Measurements from ENCODE around the gene BORCS6.

Gene BORCS6

DNA sequence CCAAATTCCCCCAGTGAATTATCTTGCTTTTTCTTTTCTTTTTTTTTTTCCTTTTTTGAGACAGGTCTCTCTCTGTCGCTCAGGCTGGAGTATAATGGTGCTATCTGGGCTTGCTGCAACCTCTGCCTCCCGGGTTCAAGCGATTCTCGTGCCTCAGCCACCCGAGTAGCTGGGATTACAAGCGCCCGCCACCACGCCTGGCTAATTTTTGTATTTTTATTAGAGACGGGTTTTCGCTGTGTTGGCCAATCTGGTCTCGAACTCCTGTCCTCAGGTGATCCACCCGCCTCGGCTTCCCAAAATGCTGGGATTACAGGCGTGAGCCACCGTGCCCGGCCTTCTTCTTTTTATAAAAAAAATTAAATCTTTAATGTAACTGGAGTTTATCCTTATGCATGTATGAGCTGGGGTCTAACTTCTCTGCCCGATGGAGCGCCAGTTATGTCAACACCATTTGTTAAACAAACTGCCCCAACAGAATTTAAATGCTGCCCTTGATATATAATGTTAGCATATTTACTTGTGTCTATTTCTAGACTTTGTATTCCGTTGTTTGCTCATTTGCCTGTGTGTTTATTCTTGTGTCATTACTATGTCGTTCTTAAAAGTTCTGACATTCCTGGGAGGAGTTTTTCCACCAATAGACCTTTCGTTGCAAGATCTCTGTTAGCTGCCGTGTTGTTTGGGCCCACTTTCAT is 20.9 kb upstream of the BORCS6 start:
- peak; percentile 7 for DNase-seq

DNA sequence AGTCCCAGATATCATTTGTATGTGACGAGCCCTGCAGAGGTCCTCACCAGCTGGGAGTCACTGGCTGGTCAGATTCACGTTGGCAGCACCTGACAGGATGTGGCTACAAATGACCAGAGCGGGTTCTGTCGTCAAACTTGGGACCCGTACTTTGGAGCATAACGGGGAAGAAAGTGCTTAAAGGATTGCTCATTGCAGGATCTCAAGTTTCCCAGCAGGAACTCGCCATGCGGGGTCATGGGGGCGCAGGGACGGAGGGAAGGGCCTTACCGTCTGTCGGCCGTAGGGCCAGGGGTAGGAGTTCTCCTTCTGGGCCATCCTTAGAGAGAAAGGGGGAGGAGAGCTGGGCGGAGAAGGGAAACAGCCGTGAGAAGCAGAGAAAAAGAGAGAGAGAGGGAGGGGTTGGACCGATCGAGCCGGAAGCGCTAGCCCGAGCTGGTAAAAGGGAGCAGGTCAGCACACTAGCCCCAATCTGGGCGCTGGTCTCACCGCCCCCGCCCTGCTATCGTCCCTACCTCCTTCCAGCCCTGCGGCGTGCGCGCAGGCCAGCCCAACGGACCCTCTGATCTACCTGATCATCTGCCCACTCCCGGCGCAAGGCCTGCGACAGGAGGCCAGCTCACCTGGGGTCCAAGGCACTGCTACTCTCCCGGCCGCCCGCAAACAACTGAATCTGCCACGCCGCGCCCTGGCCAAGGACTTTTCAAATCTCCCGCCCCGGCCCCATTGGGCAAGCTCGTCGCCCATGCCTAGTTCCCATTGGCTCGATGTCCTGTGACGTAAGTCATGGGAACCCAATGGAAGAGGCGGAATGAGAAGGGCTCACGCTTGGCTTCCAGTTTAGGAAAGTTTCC is 20.2 kb upstream of the BORCS6 start, which contains the start of gene AURKB:
Gene AURKB (minus strand): TSS at position 669 of the 854 bp plus-strand sequence. CDS start 351 bp downstream, at position 318.
- DNase-seq, result peak; percentile 97

DNA sequence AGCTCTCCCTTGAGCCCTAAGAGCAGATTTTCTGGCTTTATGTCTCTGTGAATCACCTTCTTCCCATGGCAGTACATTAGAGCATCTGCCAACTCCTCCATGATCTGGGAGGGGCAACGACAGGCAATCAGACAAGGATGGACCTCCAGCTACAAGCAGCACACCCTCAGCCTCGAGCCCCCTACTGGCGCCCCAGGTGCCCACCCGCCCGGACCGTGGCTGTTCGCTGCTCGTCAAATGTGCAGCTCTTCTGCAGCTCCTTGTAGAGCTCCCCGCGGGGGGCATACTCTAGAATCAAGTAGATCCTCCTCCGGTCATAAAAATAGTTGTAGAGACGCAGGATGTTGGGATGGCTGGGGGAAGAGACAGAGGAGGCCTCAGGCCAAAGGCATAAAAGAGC is 16.6 kb upstream of the BORCS6 start:
- no peak for DNase-seq

DNA sequence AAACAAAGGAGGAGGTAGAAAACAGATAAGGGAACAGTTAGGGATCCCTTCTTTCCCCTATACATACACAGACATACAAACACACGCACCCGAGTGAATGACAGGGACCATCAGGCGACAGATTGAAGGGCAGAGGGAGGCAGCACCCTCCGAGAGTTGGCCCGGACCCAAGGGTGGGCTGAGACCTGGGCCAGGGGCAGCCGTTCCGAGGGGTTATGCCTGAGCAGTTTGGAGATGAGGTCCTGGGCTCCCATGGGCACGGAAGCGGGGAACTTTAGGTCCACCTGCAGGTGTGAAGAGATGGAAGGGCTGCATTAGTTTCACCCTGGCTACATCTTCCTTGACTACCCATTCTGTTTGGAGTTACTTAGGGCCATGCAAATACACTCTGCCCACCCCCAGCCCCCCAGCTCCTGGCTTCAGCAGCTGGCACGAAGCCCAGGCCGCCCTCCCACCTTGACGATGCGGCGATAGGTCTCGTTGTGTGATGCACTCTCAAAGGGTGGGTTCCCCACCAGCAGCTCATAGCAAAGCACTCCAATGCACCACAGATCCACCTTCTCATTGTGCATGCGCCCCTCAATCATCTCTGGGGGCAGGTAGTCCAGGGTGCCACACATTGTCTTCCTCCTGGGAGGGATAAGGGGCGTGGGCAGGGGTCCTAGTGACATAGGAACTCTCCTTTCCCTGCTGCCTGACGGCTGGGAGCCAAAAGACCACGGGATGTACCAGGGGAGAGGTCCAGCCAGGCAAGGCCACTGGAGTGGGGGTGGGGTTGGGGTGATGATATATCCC is 15.0 kb upstream of the BORCS6 start:
- no peak for DNase-seq

DNA sequence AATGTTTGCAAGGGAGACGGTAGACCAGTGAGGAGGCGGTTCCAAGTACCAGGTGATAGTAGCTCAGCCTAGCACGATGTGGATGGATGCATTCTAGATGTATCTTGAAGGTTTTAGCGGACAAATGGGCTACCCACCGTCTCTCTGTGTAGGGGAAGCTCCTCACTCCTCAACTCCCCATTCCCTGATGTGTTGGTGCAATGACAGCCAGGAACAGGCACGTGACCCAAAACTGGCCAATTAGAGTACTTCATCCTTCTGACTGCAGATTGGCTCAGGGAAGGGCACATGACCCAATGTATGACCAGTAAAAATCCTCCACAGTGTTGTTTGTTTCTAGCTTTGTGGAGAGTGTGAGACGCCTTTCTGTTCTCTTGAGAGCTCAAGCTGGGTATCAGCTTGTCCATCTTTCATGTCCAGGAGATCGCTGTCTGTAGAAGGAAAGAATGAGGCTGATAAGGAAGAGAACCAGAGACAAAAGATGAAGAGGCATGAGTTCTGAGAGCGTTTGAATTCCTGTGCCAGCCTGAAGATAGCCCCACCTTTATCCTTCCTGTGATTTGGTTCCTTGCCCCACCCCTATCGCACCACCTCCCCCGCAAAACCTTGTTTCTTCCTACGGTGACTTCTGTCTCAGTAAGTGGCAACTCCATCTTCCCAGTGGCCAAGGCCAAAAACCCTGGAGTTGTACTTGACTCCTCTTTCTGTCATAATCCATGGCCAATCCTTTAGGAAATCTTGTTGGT is 2.3 kb upstream of the BORCS6 start:
- peak; percentile 89 for DNase-seq

DNA sequence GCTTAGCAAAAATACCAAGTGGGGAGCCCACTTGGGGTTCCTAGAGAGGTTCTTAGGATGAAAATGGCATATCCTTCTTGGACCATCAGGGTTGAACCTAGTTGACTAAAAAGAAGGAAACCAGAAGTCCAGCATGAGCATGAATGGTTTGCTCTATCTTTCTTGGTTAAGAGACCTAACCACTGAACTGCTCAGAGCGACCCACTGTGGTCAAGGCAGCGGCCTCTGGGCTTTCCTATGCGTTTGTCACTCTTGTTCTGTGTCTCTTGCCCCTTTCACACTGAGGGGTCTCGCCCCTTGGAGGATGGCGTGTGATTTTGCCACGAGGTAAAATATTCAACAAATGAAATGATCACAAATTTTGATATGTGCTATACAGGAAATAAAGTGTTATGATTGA is 526 bp upstream of the BORCS6 start:
- DNase-seq, result no peak

DNA sequence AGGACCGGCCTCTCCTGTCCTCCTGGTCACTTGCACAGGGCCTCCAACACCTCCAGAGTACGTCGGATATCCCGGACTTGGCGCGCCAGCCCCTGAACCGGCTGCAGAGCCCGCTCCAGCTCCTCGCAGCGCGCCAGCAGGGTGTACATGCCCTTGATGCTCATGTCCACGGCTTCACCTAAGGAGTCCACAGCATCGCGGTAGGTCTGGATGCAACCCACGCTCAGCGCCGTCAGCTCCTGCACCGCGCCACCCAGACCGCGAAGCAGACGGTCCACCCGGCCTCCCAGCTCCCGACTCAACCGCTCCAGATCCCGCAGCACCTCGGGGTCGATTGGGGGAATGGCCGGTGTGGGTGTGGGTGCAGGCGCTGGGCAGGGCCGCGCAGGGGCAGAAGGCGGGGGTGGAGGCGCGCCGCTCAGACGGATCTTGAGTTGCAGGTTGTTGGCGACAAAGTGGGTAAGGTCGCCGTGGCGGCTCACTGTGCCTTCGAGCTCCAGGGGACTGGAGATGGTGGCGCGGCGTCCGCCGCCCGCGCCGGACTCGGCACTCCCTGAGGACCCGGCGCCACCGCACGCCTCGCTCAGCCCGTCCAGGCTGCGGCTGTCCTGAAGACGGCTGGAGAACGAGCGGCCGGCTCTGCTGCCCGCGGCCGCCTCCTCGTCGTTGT is 804 bp downstream of the BORCS6 start:
- DNase-seq, result peak; percentile 1

DNA sequence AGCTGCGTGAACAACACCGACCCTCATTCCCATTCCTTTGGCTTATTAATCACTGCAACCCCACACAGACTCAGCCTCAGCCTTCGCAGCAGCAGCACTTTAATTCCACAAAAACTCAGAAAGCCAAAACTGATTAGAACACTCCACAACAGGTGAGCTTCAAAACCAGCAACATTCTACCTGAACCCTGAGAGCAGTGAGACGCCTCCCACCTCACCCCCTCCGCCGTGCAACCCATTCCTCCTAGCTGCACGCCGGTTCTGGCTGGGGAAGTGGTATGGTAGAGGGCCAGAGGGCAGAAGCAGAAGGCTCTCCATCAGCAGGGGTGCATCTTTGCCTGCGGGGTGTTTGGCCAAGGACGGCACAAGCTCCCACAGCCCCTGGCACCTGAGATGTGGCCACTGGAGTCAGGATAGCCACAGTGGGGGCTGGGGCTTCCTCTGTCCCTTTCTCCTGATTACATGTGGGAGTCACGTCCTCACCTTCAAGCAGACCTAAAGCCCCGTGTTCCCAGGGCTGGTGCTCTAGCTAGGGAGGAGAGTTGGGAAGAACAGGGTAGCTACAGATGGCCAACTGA is 1.6 kb downstream of the BORCS6 start:
- no peak for DNase-seq

DNA sequence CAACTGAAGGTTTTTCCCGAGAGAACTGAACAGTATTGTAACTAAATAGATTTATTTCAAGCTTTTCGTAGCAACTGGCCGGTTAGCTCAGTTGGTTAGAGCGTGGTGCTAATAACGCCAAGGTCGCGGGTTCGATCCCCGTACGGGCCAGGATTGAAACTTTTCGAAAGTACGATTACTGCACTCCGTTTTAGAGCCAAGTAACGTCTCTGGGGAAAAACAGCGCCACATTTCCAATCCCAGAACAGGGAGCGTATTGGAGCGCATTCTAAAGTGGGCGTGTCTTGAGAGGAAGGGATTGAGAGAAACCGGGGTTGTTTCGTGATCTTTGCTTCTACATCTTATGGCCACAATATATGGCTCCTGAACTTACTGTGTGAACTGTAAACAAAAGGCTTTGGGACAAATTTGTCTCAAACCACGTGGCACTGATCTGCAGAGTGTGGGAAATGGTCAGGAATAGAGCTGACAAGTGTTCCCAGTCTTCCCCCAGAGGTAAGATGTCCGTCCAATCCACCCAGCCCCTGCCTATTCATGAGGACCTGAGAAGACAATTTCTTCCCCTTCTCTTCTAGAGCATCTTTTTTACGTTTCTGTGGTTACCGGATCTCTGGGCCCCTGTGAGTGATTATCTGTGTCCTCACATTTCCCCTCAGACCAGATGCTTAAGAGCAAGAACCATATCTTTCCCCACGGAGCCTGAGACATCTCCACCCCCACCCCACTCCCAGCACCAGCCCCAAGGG is 2.3 kb downstream of the BORCS6 start:
- peak; percentile 98 for DNase-seq

DNA sequence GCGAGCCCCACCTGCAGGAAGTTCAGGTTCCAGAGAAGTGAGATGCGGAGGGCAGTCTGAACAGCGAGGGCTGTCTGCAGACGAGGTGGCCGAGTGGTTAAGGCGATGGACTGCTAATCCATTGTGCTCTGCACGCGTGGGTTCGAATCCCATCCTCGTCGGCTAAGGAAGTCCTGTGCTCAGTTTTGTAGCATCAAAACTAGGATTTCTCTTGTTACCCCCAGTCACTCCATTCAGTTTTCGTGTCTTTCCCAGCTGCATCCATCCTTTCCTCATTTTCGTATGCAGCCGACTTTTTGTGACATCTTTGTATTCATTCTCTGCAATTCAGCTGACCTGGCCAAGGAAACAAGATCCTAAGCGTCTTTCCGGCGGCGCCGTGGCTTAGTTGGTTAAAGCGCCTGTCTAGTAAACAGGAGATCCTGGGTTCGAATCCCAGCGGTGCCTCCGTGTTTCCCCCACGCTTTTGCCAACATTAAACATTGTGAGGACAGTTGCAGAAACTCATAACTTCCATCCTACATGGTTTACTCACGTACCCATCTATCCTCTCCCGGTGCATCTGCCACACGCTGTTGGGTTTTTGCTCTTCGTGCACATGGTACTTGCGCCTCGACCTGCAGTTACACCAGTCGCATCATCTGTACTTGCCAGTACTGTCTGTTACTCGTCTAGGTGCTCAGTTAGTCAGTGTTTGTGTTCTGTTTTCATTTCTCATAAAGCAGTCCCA is 3.0 kb downstream of the BORCS6 start:
- peak; percentile 89 for DNase-seq

DNA sequence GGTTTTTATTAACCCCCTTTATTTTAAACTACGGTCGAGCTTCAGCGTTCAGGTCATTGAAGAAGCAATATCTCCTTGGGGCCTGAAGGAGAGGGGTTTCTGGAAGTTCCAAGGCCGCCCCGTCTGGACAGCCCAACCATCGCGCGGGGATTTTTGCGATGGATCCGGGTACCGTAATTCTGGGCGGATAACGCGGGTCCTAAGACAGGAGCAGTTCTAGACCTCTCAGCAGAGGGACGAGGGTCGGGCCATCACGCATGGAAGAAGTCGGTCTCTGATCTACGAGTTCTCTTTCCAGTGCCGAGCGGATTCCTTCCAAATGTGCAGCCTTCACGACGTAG is 3.6 kb downstream of the BORCS6 start:
- DNase-seq, result no peak

DNA sequence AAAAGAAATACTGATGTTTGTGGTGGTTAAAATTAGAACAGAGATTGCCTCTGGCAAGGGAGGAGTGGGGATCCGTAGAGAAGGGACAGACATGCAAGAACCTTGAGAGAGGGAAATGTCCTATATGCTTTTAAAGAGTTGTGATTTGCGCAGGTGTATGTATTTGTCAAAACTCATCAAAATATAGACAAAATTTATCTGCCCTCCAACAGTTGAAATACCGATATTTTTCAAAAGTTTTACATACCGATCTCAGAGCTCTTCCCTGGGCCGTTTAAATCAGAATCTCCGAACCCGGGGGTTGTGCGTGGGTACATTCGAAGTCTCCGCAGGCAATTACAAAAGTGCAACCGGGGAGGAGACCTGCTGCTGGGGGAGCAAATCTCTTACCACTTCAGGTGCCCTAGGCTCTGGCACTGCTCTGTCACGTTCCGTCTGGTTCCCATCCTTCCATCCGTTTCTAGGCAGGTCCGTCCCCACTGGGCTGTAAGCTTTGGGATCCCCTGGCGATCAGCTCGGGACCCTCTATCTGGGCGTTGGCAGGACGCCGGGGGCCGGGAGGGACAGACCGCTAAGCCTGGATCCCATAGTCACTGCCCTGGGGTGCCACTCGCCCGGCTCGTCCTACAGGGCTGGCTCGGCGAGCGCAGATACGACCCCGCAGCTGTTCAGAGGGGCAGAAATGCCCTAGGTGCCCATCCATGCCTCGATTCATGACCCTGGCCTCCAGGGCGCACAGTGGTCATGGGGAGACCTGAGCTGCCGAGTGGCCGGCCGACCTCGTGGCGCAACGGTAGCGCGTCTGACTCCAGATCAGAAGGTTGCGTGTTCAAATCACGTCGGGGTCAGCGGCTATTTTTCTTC is 4.2 kb downstream of the BORCS6 start:
- peak; percentile 60 for DNase-seq

DNA sequence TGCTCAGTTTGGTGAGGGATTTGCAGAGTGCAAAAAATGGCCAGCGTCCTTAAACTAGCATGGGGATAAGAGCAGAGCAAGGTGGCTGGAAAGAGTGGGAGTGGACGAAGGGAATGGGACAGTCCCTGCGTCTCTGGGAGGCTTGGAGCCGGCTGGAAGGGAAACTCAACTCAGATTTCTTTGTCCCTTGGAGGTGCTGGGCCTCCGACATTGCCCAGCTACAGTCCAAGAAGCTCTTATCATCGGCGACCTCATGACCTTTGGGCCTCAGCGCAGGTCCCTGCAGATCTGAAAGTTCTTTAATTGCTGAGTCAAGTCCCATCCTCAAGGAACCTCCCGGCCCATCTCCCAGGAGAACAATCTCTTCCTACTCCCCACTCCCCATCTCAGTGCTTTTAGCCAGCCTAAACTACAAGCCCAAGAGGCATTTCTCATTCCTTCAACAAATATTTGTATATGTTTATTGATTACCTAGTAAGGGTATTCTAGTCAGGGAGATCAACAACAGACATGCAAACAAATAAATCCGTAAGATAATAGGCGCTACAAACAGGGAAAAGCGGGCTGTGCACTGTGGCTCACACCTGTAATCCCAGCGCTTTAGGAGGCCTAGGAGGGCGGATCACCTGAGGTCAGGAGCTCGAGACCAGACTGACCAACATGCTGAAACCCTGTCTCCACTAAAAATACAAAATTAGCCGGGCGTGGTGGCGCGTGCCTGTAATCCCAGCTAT is 12.8 kb downstream of the BORCS6 start:
- DNase-seq, result no peak

DNA sequence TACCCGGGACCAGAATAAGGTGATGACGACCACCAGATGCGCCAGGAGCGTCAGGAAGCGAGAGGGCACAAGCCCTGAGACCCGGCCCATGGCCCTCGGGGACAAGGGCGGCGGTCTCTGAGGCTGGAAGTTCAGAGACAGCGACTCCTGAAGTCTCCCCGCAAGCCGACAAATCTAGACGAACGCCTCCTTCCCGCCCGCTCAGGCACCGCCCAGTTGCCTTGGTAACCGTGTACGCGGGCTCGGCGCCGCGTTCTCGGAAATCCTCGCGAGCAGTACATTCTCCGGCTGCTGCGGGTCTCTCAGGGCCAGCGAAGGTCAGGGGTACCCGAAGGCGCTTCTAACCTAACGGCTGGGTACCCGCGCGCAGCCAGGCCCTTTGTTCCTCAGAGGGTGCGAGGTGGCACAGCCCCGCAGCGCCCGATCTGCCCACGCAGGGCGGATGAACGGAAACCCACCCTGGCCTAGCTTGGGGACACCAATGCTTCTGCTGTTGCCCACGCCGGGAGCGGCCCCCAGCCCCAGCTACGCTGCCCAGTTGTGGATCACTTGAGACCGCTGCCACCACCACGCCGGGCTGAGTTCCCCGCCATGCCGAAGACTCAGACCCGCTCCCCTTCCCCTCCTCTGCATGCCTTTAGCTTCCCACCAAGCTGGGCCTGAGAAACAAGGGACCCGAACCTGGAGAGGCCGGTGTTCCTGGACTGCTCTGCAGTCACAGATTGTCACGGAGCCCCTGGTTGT is 13.6 kb downstream of the BORCS6 start, which contains the start of gene TMEM107:
Gene TMEM107 (minus strand): TSS at position 184 of the 744 bp plus-strand sequence. CDS start 94 bp downstream, at position 90.
- peak; percentile 89 for DNase-seq

DNA sequence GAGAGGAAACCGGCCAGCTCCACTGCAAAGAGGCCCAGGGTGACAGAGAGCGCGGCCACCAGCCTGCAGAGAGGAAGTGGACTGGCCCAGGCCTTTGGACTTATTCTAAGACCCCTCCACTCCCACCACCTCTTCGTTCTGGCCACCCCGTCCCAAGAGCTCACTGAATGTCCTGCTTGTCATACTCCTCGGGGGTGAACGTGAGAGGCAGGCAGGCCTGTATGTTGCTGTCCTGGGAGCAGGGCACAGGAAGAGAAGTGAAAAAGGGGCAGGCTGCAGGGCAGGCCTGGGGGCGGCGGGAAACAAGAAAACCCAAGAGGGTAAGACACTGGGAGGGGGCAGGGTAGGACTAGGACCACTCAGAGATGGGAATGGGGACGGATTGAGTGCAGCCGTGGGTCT is 14.2 kb downstream of the BORCS6 start:
- DNase-seq, result no peak

DNA sequence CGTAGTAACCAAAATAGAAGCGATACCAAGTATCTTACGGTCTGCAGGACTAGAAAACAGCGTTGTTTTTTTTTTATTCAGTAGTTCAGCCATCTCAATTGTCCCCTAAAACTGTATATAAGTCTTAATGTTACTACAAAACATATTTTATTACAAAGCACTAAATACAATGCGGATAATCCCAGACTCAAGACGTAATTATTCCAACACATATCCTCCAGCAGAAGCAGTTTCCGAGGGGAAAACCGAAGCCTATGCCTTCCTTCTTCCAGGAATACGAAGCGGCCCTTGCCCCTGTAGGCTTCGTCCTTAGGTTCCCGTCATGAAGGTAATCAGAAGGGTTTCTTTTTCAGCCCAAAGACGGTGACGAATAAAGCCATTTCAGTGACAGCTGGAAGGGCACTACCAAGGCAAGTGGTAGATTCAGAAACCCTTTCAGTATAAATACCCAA is 16.1 kb downstream of the BORCS6 start:
- DNase-seq, result no peak

DNA sequence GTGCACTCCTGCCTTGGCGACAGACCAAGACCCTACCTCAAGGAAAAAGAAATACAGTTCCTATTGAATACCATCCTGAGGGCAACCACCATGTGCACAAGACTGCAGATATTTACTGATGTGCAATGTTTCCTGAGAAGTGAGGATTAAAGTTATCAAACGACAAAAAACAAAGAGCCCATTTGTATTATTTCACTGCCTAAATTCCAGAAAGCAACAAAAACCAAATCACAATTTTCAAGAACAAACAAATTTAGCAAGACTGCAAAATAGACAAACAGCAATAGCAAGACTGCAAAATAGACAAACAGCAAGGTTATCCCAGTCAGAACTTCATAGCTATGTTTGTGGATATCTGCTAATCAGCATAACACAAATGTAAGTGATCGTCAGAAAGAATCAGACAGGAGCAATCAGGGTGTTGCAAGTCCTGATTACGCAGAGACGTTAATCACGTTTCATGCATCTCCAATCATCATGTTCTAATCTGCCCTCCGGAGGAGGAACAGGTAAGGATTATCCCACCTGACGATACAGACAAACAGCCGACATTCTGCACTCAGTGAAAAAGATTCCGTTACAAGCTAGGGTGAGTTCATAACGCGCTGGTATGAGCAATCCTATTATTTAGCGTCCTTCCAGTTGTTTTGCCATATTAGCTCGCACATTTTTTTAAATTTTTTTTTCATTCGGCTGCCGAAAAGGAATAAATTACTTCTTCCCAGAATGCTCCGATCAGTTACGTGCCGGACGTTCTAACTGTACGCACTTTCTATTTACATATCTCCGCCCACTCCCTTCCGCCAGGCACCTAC is 16.7 kb downstream of the BORCS6 start:
- peak; percentile 98 for DNase-seq
